Measurements from ENCODE around the gene TACC3. TPM values are rescaled to one million over a fixed set of nuclear protein-coding genes. Genes with fewer than 3 reads are reported as not detected.

The TACC3 gene
- total RNA-seq, 6 experiments from 2014 or later: 44.2 to 95.3 (median 93.3) TPM

DNA sequence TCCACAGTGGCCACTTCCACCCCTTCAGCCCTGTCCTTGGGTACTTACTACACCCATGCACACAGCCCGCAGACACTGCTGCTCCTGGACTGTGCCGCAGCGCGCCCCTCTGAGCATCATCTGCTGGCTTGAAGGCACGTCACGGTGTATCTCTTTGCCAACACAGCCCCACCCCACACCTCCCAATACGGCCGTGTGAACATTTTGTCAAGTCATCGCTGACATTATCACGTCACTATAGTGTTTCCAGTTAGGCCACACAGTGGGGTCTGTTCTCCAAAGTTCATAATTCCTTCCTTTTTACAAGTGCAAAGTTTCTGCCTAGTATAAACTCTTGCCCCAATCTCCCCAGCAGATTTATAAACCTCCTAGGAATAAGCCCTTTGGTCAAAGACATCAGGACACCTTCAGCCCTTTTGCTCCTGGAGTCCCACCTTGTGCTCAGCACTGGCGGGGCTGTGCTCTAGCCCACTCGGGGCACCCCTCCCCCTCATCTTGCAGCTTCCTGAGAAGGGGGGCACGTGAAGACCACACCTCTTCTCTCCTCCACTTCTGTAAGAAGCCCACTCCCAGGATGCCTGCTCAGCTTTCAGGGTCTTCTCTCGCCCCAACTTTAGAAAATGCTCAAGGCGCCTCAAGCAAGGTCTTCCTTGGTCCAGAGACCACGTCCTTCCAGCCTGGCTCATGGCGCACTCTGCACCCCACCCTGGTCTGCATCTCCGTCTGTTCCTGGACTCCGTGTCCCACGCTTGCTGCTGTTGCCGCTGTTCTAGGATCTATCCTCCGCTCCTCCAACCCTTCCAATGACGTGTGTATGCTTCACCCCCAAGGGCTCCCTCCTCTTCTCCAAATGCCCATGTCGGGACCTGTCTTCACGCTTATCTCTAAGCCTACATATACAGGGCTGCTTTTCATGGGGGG lies 44.5 kb upstream of the TACC3 start:
- H3K9me3 Mint-ChIP-seq: no peaks in the 10 kb centered on the region
- H3K36me3 Mint-ChIP-seq (ENCODE audit: low read depth): no peaks in the 10 kb centered on the region
- TF ChIP-seq, protein P1, sequence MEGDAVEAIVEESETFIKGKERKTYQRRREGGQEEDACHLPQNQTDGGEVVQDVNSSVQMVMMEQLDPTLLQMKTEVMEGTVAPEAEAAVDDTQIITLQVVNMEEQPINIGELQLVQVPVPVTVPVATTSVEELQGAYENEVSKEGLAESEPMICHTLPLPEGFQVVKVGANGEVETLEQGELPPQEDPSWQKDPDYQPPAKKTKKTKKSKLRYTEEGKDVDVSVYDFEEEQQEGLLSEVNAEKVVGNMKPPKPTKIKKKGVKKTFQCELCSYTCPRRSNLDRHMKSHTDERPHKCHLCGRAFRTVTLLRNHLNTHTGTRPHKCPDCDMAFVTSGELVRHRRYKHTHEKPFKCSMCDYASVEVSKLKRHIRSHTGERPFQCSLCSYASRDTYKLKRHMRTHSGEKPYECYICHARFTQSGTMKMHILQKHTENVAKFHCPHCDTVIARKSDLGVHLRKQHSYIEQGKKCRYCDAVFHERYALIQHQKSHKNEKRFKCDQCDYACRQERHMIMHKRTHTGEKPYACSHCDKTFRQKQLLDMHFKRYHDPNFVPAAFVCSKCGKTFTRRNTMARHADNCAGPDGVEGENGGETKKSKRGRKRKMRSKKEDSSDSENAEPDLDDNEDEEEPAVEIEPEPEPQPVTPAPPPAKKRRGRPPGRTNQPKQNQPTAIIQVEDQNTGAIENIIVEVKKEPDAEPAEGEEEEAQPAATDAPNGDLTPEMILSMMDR (IDR thresholded peaks at IDR 0.05): no peak
- DNase-seq: no peak
- H3K4me1 Mint-ChIP-seq (ENCODE audit: low read depth): no peaks in the 10 kb centered on the region
- H3K27ac Mint-ChIP-seq: no peak overlapping the region
- peaks cover 3% of the 10 kb centered on the region for H3K27me3 Mint-ChIP-seq (ENCODE audit: insufficient read depth)
- H3K4me3 Mint-ChIP-seq: no peak overlapping the region

DNA sequence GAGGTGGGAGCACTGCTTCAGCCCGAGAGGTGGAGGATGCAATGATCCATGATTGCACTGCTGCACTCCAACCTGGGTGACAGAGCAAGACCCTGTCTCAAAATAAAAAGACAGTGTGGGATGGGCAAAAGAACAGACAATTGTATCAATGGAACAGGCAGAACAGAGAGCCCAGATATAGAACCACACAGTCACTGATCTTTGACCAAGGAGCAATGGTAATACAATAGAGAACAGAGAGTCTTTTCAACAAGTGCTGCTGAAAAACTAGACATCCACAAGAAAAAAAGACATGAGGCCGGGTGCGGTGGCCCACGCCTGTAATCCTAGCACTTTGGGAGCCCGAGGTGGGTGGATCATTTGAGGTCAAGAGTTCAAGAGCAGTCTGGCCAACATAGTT lies 43.1 kb upstream of the TACC3 start:
- TF ChIP-seq, protein P1 (IDR thresholded peaks at IDR 0.05): no peak
- H3K4me3 Mint-ChIP-seq: no peak overlapping the region
- H3K36me3 Mint-ChIP-seq (ENCODE audit: low read depth): no peaks in the 10 kb centered on the region
- peaks cover 10% of the 10 kb centered on the region for H3K4me1 Mint-ChIP-seq (ENCODE audit: low read depth)
- no peaks in the 10 kb centered on the region for H3K9me3 Mint-ChIP-seq
- no peak for DNase-seq
- H3K27me3 Mint-ChIP-seq (ENCODE audit: insufficient read depth): peaks cover 3% of the 10 kb centered on the region
- H3K27ac Mint-ChIP-seq: no peak overlapping the region

DNA sequence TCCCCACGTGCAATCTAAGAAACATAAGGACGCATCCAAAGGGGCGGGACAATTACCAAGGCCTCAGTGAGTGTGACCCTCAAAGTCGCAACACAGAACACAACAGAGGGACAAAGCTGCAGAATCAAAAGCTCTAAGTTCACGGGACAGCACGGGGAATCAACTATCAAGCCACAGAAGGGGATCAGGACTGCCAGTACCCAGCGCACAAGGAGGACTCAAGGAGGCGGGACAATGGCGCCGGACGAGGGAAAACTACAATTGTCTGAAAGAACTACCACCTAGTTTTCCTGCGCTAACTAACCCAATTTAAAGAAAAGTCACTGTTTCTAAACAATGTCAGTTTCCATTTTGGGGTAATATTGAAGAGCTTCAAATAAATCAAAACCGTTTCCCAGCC lies 38.5 kb upstream of the TACC3 start:
- H3K27me3 Mint-ChIP-seq (ENCODE audit: insufficient read depth): peaks cover 5% of the 10 kb centered on the region
- H3K4me1 Mint-ChIP-seq (ENCODE audit: low read depth): peaks cover 13% of the 10 kb centered on the region
- H3K9me3 Mint-ChIP-seq: no peaks in the 10 kb centered on the region
- peak overlapping the region; percentile 94 for H3K4me3 Mint-ChIP-seq
- peak overlapping the region; percentile 98 for H3K27ac Mint-ChIP-seq
- H3K36me3 Mint-ChIP-seq (ENCODE audit: low read depth): no peaks in the 10 kb centered on the region
- DNase-seq: no peak
- TF ChIP-seq, protein P1 (IDR thresholded peaks at IDR 0.05): no peak

DNA sequence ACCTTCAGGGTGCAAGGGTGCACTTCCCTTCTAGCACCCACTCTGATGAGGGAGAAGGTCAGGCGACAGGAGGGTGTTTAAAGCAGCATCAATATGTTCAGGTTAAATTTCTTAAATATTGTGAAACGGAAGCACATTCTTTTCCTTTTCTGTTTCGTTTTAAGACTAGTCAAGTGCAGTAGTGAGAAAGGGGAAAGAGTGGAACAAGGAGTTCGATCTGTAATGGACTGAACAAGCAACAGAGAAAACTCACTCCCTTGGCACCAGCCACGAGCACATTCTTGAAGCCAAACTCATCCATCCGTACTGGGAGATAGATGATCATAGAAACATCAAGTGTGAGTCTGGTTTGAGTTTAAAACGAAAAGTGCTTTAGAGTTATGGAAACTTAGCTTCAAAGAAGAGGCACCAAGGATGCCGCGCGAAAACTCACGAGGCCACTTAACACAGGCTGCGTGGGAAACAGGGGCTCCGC lies 38.0 kb upstream of the TACC3 start:
- peak overlapping the region; percentile 98 for H3K27ac Mint-ChIP-seq
- H3K4me3 Mint-ChIP-seq: peak overlapping the region; percentile 94
- no peaks in the 10 kb centered on the region for H3K9me3 Mint-ChIP-seq
- peaks cover 5% of the 10 kb centered on the region for H3K27me3 Mint-ChIP-seq (ENCODE audit: insufficient read depth)
- H3K4me1 Mint-ChIP-seq (ENCODE audit: low read depth): peaks cover 13% of the 10 kb centered on the region
- TF ChIP-seq, protein P1 (IDR thresholded peaks at IDR 0.05): no peak
- H3K36me3 Mint-ChIP-seq (ENCODE audit: low read depth): no peaks in the 10 kb centered on the region
- peak; percentile 86 for DNase-seq

DNA sequence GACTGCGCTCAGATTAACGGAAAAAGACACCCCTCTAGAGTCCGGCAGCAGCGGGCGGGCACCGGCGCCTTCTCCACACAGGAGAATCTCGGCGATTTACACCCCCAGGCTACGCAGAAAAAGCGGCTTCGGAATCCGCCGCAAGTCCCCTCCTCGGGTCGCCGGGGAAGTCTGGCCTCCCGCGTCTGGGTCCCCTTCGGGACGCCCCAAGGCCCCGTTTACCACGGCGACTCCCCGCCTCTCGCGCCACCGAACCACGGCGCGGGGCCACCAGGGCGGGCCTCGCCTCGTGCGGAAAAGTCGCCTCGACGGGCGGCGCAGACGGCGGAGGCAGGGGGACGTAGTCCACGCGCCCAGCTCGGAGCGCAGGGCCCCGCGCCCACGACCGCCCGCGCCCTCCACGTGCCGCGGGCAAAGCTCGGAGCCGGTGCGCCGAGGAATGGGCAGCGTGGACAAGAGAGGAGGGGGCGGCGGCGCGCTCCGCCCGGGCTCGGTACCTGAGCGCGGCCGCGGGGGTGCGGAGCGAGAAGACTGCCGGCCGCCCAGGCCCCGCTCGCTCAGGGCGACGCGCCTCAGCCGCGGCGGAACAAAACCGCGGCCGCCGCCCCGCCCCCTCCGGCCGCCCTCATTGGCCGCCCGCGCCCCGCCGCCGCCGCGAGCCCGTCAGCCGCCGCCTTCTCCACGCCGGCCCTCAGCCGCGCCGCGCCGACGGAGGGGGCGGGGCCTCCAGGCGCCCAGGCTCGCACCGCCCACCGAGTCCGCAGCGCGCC lies 37.4 kb upstream of the TACC3 start, which contains the start of gene FAM53A:
TSS of gene FAM53A (minus strand) at position 578 of the 770 bp plus-strand sequence. CDS start 15,572 bp downstream, outside the sequence.
- peak; percentile 78 for DNase-seq
- H3K4me1 Mint-ChIP-seq (ENCODE audit: low read depth): peaks cover 13% of the 10 kb centered on the region
- peak within 1 kb of the TSS; percentile 98 for H3K27ac Mint-ChIP-seq
- TF ChIP-seq, protein P1 (IDR thresholded peaks at IDR 0.05): no peak; the same call in 1 of the 2 replicates
- no peaks in the 10 kb centered on the region for H3K36me3 Mint-ChIP-seq (ENCODE audit: low read depth)
- peak within 1 kb of the TSS; percentile 94 for H3K4me3 Mint-ChIP-seq
- H3K27me3 Mint-ChIP-seq (ENCODE audit: insufficient read depth): peaks cover 5% of the 10 kb centered on the region
- H3K9me3 Mint-ChIP-seq: no peaks in the 10 kb centered on the region
